Measurements from ENCODE around the gene PRKCH.

DNA sequence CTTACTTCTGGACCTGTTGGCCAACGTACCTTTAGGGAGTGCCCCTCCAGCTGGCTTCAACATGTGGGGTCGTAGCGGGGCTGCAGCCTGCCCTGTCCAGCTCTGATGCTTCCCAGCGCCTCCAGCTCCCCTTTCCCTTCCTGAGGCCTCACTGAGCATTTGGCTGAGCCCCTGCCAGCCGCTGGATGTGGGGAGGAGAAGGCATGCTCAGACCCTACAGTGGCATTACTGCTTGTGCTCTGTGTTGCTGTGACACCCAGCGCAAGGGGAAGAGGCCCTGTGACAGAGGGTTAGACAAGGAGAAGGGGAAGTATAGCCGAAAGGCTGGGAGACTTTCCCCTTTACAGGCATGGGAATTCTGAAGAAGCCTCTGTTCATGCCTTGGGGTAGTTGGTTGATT is 145.9 kb downstream of the PRKCH start:
- TF ChIP-seq CTCF (IDR thresholded peaks at IDR 0.05) = no peak
- no peak for TF ChIP-seq ZNF671 (CRISPR knock-in tag; IDR thresholded peaks at IDR 0.05)
- no peak for TF ChIP-seq CDX4 (CRISPR knock-in tag; IDR thresholded peaks at IDR 0.05; ENCODE audit: borderline replicate concordance)
- no peak for TF ChIP-seq OVOL2 (CRISPR knock-in tag; IDR thresholded peaks at IDR 0.05; ENCODE audit: borderline replicate concordance)
- no peak for TF ChIP-seq NR3C1 (CRISPR knock-in tag; conservative IDR thresholded peaks at IDR 0.05; ENCODE audit: low read depth)

All from WTC11 (cell line).